Erythroblast (primary cell): Measurements from ENCODE around the gene PPP2R1A.

ENCODE experiments used
- GATA1 ChIP-seq: IDR thresholded peaks from 2 replicates; pipeline ENCODE4 v1.6.1; 2011; ENCODE audit warnings: low read depth, mild to moderate bottlenecking, control low read depth, low read length, moderate library complexity
- POLR2A ChIP-seq: IDR thresholded peaks from 2 replicates; pipeline ENCODE4 v1.6.1; 2011; ENCODE audit warnings: mild to moderate bottlenecking, low read length

DNA sequence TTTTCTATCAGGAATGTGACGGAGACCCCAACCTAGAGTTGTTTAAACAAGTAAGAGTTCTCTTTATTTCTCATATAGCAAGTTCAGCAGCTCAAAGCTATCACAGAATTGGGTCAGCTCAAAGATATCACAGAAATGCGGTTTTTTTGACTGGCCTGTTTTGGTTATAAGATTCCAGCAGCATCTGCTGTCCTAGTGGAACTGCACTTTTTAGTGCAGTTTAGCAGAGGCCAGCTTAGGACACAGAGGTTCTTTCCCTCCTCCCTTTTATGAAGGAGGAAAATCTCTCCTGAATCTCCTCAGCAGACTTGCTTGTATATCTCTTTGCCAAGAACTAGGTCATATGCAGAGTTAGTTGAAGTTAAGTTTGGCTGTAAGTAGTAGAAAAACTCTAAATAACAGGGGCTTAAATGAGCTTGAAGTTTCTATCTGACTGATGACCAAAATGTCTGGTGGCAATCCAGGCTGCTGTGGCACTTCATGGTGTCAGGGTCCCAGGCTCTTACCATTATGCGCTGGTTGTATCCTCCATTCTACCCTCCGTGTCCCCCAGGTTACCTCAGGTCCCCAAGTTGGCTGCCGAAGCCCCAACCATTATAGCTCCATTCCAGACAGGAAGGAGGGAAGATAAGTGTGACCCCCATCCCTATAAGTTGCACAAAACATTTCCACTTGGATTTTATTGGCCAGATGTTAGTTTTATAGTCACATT, 6.6 kb downstream of the PPP2R1A start:
- no peak for TF ChIP-seq POLR2A
- no peak for TF ChIP-seq GATA1
